GM23338 (cell line): ENCODE results near the gene RNF183. TPM values are rescaled to one million over a fixed set of nuclear protein-coding genes. Genes with fewer than 3 reads are reported as not detected.
A peak's percentile ranks its signal among the peaks of the same experiment; 100 is the strongest.

Experiments used
- ATAC-seq: fragments of 200-7000 bp; cut with Tn5 transposase; 3 replicates; pipeline ENCODE4 v1.9.1; 2020
- DNase-seq: peaks from one replicate; pipeline ENCODE4 v3.0.0-alpha.2; 2015; ENCODE audit warnings: low spot score
- H2AFZ ChIP-seq: fragments of 200-600 bp; sonication (generic); 2 replicates; pipeline ENCODE4 v1.8.0; 2016; ENCODE audit warnings: antibody characterized with exemption, mild to moderate bottlenecking, moderate library complexity
- H3F3A ChIP-seq: fragments of 200-600 bp; sonication (generic); replicated peaks from 2 replicates; pipeline ENCODE4 v1.8.0; 2017; ENCODE audit warnings: antibody characterized with exemption, mixed run types, low read depth
- H3K27ac ChIP-seq: fragments of 200-600 bp; sonication (generic); 2 replicates; pipeline ENCODE4 v1.6.1; 2016; ENCODE audit warnings: low read depth
- H3K27me3 ChIP-seq: fragments of 200-600 bp; sonication (generic); 2 replicates; pipeline ENCODE4 v1.8.0; 2016; ENCODE audit warnings: mild to moderate bottlenecking, mixed run types, moderate library complexity; ENCODE audit not compliant: insufficient read depth
- H3K36me3 ChIP-seq: fragments of 200-600 bp; sonication (generic); 2 replicates; pipeline ENCODE4 v1.8.0; 2016; ENCODE audit warnings: mild to moderate bottlenecking; ENCODE audit not compliant: insufficient read depth
- H3K4me1 ChIP-seq: fragments of 200-600 bp; sonication (generic); 2 replicates; pipeline ENCODE4 v1.8.0; 2016; ENCODE audit warnings: mild to moderate bottlenecking, moderate library complexity; ENCODE audit not compliant: insufficient read depth
- H3K4me2 ChIP-seq: fragments of 200-600 bp; sonication (generic); 2 replicates; pipeline ENCODE4 v1.7.1; 2017; ENCODE audit warnings: mixed run types
- H3K4me3 ChIP-seq: fragments of 200-600 bp; sonication (generic); 2 replicates; pipeline ENCODE4 v1.6.1; 2016; ENCODE audit warnings: mixed run types
- H3K79me2 ChIP-seq: fragments of 200-600 bp; sonication (generic); replicated peaks from 2 replicates; pipeline ENCODE4 v1.8.0; 2017; ENCODE audit warnings: mild to moderate bottlenecking; ENCODE audit not compliant: insufficient read depth
- H3K9me2 ChIP-seq: fragments of 200-600 bp; sonication (generic); 2 replicates; pipeline ENCODE4 v1.8.0; 2017; ENCODE audit not compliant: insufficient read depth
- H4K20me1 ChIP-seq: fragments of 200-600 bp; sonication (generic); replicated peaks from 2 replicates; pipeline ENCODE4 v1.8.0; 2017; ENCODE audit warnings: mild to moderate bottlenecking; ENCODE audit not compliant: insufficient read depth
- H3K27ac Mint-ChIP-seq: 2 replicates; pipeline ENCODE4 v1.8.0; 2020; ENCODE audit warnings: inconsistent platforms, mild to moderate bottlenecking, moderate library complexity, mixed read lengths
- H3K27me3 Mint-ChIP-seq: 3 replicates; pipeline ENCODE4 v1.8.0; 2022; ENCODE audit warnings: low read depth, mild to moderate bottlenecking, moderate library complexity, mixed read lengths, inconsistent platforms; ENCODE audit not compliant: insufficient read depth, poor library complexity
- H3K36me3 Mint-ChIP-seq: 3 replicates; pipeline ENCODE4 v1.8.0; 2021; ENCODE audit warnings: low read depth, mild to moderate bottlenecking, inconsistent platforms, moderate library complexity, mixed read lengths
- H3K4me1 Mint-ChIP-seq: 3 replicates; pipeline ENCODE4 v1.8.0; 2020; ENCODE audit warnings: mild to moderate bottlenecking, inconsistent platforms, mixed read lengths
- H3K4me3 Mint-ChIP-seq: 3 replicates; pipeline ENCODE4 v1.8.0; 2021; ENCODE audit warnings: moderate library complexity, mild to moderate bottlenecking, inconsistent platforms, mixed read lengths
- H3K9me3 Mint-ChIP-seq: 3 replicates; pipeline ENCODE4 v1.8.0; 2020; ENCODE audit warnings: moderate library complexity, mild to moderate bottlenecking, inconsistent platforms, mixed read lengths
- CREB1 ChIP-seq: fragments of 250-450 bp; sonication (Bioruptor Pico); IDR thresholded peaks from 2 replicates; pipeline ENCODE4 v1.5.0; 2020; ENCODE audit warnings: low read depth, mild to moderate bottlenecking, moderate library complexity
- CTCF ChIP-seq, 2 experiments: fragments of 200-600 bp in 1 of 2; sonication (generic) in 1 of 2; conservative IDR thresholded peaks; 2 replicates each; pipeline versions ENCODE4 v1.5.1 to v1.6.1; 2016 to 2017; ENCODE audit warnings: antibody characterized with exemption in 2 of 2, low read depth in 2 of 2, mild to moderate bottlenecking in 2 of 2, moderate library complexity in 1 of 2
- ETS1 ChIP-seq: IDR thresholded peaks from 2 replicates; pipeline ENCODE4 v1.6.1; 2016; ENCODE audit warnings: antibody characterized with exemption
- EZH2 ChIP-seq: fragments of 200-600 bp; sonication (generic); IDR thresholded peaks from one replicate; pipeline ENCODE4 v1.8.0; 2017; ENCODE audit warnings: antibody characterized with exemption, mild to moderate bottlenecking, low read depth; ENCODE audit not compliant: unreplicated experiment
- EZH2phosphoT487 ChIP-seq: fragments of 200-600 bp; sonication (generic); IDR thresholded peaks from one replicate; pipeline ENCODE4 v1.8.1; 2018; ENCODE audit warnings: antibody characterized with exemption; ENCODE audit not compliant: unreplicated experiment
- JUNB ChIP-seq: IDR thresholded peaks from one replicate; pipeline ENCODE4 v1.6.1; 2016; ENCODE audit warnings: antibody characterized with exemption; ENCODE audit not compliant: unreplicated experiment
- NANOG ChIP-seq: IDR thresholded peaks from 2 replicates; pipeline ENCODE4 v1.6.1; 2016; ENCODE audit warnings: antibody characterized with exemption, borderline replicate concordance
- POLR2AphosphoS5 ChIP-seq: IDR thresholded peaks from 2 replicates; pipeline ENCODE4 v1.6.1; 2016; ENCODE audit warnings: antibody characterized with exemption, low read depth
- REST ChIP-seq: IDR thresholded peaks from one replicate; pipeline ENCODE4 v1.6.1; 2018; ENCODE audit warnings: antibody characterized with exemption; ENCODE audit not compliant: unreplicated experiment
- STAT1 ChIP-seq: IDR thresholded peaks from one replicate; pipeline ENCODE4 v1.6.1; 2016; ENCODE audit warnings: antibody characterized with exemption; ENCODE audit not compliant: unreplicated experiment
- ZNF114 ChIP-seq: fragments of 250-450 bp; sonication (Bioruptor Pico); IDR thresholded peaks from 2 replicates; pipeline ENCODE4 v1.5.0; 2020; ENCODE audit warnings: mild to moderate bottlenecking, moderate library complexity
- ZNF331 ChIP-seq: fragments of 250-450 bp; sonication (Bioruptor Pico); IDR thresholded peaks from 2 replicates; pipeline ENCODE4 v1.5.0; 2020; ENCODE audit warnings: low read depth, mild to moderate bottlenecking, moderate library complexity
- ZNF462 ChIP-seq: fragments of 250-450 bp; sonication (Bioruptor Pico); IDR thresholded peaks from 2 replicates; pipeline ENCODE4 v1.5.0; 2020; ENCODE audit warnings: mild to moderate bottlenecking, moderate library complexity
- polyA plus RNA-seq: library from polyadenylated mRNA; unstranded; fragments of >200 nt; fragmentation: Nextera tagmentation; extraction: Ambion mirVana; gene quantifications from 2 replicates; pipeline ENCODE4 v1.2.1, GENCODE V29; 2016
- total RNA-seq: library from RNA; depleted of rRNA; stranded (reverse); fragments of >200 nt; shearing (Covaris generic); gene quantifications from 2 replicates; pipeline ENCODE4 v1.2.3, GENCODE V29; 2014

The RNF183 gene
- total and polyA plus RNA-seq, 2 experiments from 2014 or later: 0.42 TPM; not detected in 1

- no peaks in the 10 kb centered on the region for H3K9me3 Mint-ChIP-seq
- ATAC-seq: peak; percentile 29
These were observed 4.0 kb downstream of the RNF183 start for GRCh38 chr9:113298924-113299770.

More at GRCh38 chr9:113298924-113299770, 4.0 kb downstream of the RNF183 start:
- no peak for DNase-seq
- Histone ChIP-seq H3K9me2 (no peaks in the 10 kb centered on the region), H3F3A (no peaks in the 10 kb centered on the region), H2AFZ (peak overlapping the region; percentile 59; the same call in 1 of the 2 replicates), H3K36me3 (no peaks in the 10 kb centered on the region), H3K79me2 (no peaks in the 10 kb centered on the region), H3K4me3 (no peak overlapping the region), H3K27me3 (no peaks in the 10 kb centered on the region), H3K4me2 (no peak overlapping the region), H3K4me1 (no peaks in the 10 kb centered on the region), H4K20me1 (no peaks in the 10 kb centered on the region), H3K27ac (no peak overlapping the region)
- no peak for TF ChIP-seq EZH2phosphoT487
- no peak for TF ChIP-seq ZNF331
- no peak for TF ChIP-seq NANOG
- no peak for TF ChIP-seq REST
- no peak for TF ChIP-seq STAT1
- TF ChIP-seq ZNF114 (CRISPR knock-in tag): no peak
- no peak for TF ChIP-seq POLR2AphosphoS5
- TF ChIP-seq CREB1 (CRISPR knock-in tag): no peak
- no peak for TF ChIP-seq CTCF (conservative IDR thresholded peaks at IDR 0.05; ENCODE audit: low read depth in 2 of 2)
- no peak for TF ChIP-seq ETS1
- TF ChIP-seq JUNB: no peak
- no peak for TF ChIP-seq EZH2
- no peak for TF ChIP-seq ZNF462 (CRISPR knock-in tag)
- Mint-ChIP-seq H3K27ac (no peak overlapping the region), H3K27me3 (peaks cover 7% of the 10 kb centered on the region), H3K4me1 (peaks cover 7% of the 10 kb centered on the region; the same call in 2 of the 3 replicates), H3K4me3 (no peak overlapping the region), H3K36me3 (no peaks in the 10 kb centered on the region; the same call in 2 of the 3 replicates)
